ENCODE measurements around the gene RAB9A. TPM values are rescaled to one million over a fixed set of nuclear protein-coding genes. Genes with fewer than 3 reads are reported as not detected.

Gene RAB9A
- total and polyA plus RNA-seq, 2 of the 8 experiments (the other 6 are each of a cell fraction or from before 2014, with no cell fraction given), result 21.8 to 34.0 TPM

DNA sequence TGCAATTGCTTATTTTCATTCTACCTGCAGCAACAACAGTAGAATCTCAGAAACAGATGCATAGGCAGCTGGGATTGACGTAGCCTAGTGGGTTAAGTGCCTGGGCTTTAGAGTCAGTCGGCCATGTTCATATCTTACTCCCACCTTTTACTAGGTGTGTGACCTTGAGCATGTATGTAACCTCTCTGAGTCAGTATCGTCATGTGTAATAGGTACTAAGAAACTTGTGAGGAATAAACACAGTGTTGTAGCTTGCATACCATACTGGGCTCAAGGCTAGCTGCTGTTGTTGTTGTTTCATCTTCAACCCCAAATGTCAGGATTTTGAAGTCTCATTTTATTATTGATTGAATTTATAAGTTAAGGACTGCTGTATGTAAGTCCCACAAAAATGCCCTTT lies 14.2 kb downstream of the RAB9A start:
- Histone ChIP-seq H2AFZ (ENCODE audit: low read length) (no peak overlapping the region), H2BK15ac (ENCODE audit: low read length) (no peak overlapping the region), H3K27ac (ENCODE audit: low read depth, low read length) (no peak overlapping the region), H3K4ac (replicated peaks; ENCODE audit: insufficient read length, low read depth, low read length) (no peak overlapping the region), H3K23me2 (ENCODE audit: low read depth, low read length) (no peaks in the 10 kb centered on the region), H3K36me3 (ENCODE audit: control insufficient read depth in 2 of 4, insufficient read depth in 4 of 4, low read length in 3 of 4) (no peaks in the 10 kb centered on the region; a peak in 3 of 8 replicates), H3K4me3 (ENCODE audit: extremely low read depth in 1 of 4, insufficient read depth in 2 of 4, low read depth in 3 of 4, low read length in 4 of 4) (no peak overlapping the region), H3K79me2 (ENCODE audit: control insufficient read depth in 1 of 2, insufficient read depth in 2 of 2, low read length in 2 of 2) (peaks cover 0 to 66% of the 10 kb centered on the region in 2 experiments; a peak in 2 of 4 replicates), H2BK12ac (ENCODE audit: low read depth, low read length) (no peak overlapping the region), H3K56ac (replicated peaks; ENCODE audit: insufficient read length, low read depth, low read length) (no peak overlapping the region), H3K4me2 (ENCODE audit: insufficient read depth in 1 of 2, low read depth in 2 of 2, low read length in 2 of 2) (no peak overlapping the region), H3K14ac (ENCODE audit: insufficient read length) (no peak overlapping the region), H3K9ac (replicated peaks in 1 of 4; ENCODE audit: extremely low read depth in 1 of 4, low read depth in 3 of 4, low read length in 3 of 4) (no peak overlapping the region), H2BK120ac (replicated peaks; ENCODE audit: low read depth, low read length) (no peak overlapping the region), H4K91ac (replicated peaks; ENCODE audit: insufficient read length, low read length) (no peak overlapping the region), H3K9me3 (ENCODE audit: insufficient read depth in 2 of 2, low read depth in 1 of 2, low read length in 1 of 2) (no peaks in the 10 kb centered on the region), H4K20me1 (replicated peaks in 1 of 2; ENCODE audit: control insufficient read depth in 1 of 2, insufficient read depth in 2 of 2, low read length in 2 of 2) (peaks cover 0 to 9% of the 10 kb centered on the region in 2 experiments), H4K8ac (ENCODE audit: extremely low read depth, insufficient read depth, low read length) (no peak overlapping the region), H3K18ac (ENCODE audit: extremely low read depth, low read length) (no peak overlapping the region), H3K79me1 (ENCODE audit: low read depth, low read length) (peaks cover 6% of the 10 kb centered on the region), H4K5ac (ENCODE audit: insufficient read length, low read depth, low read length) (no peak overlapping the region), H2BK5ac (ENCODE audit: low read depth, low read length) (no peak overlapping the region), H3K4me1 (replicated peaks in 1 of 4; ENCODE audit: control insufficient read depth in 3 of 4, insufficient read depth in 4 of 4, low read length in 3 of 4) (peaks cover 0 to 4% (median 2%) of the 10 kb centered on the region in 4 experiments; a peak in 3 of 7 replicates), H3K23ac (ENCODE audit: insufficient read length) (no peak overlapping the region), H3K27me3 (replicated peaks in 1 of 4; ENCODE audit: control insufficient read depth in 3 of 4, extremely low read depth in 1 of 4, insufficient read depth in 3 of 4, low read length in 3 of 4) (no peaks in the 10 kb centered on the region), H2BK20ac (ENCODE audit: low read length) (no peak overlapping the region), H2AK5ac (ENCODE audit: low read depth, low read length) (no peak overlapping the region)
- no peak for DNase-seq (ENCODE audit: low read depth in 1 of 2, low spot score in 2 of 2)
- 87% methylated on average over 3 of the region's 3 CpGs; no CpG with 5 or more reads in 1 of the 2 experiments for WGBS, 2 experiments (ENCODE audit: extremely low coverage in 1 of 2, insufficient coverage in 1 of 2, insufficient read length in 1 of 2, insufficient replicate concordance in 2 of 2, low coverage in 1 of 2, low lambda C conversion rate in 2 of 2, missing lambda C conversion rate in 1 of 2)
- POLR2A ChIA-PET (ENCODE audit: partially characterized antibody), result interaction anchor here (1.3 kb wide), 1 partner anchor 9 kb away, joined by 4 read pairs; no protein-coding TSS in a partner anchor
- CTCF ChIA-PET (ENCODE audit: partially characterized antibody), result interaction anchor here (1.1 to 1.2 kb wide), 2 partner anchors 57 to 196 kb away, joined by 3 read pairs; no protein-coding TSS in a partner anchor
- no peak for FAIRE-seq
- TF ChIP-seq SP2 (IDR thresholded peaks at IDR 0.05; ENCODE audit: low read length) (no peak), RBBP5 (IDR thresholded peaks at IDR 0.05; ENCODE audit: borderline replicate concordance, low read depth, low read length) (no peak), EP300 (IDR thresholded peaks at IDR 0.05; ENCODE audit: borderline replicate concordance in 1 of 2, low read depth in 2 of 2, low read length in 2 of 2) (no peak)

Data from H1 (cell line).